GM08714 (cell line): ENCODE measurements around the gene CMTM6.
"Not testable (repeated sequence)": the region's sequence is repeated elsewhere in the genome, so short reads cannot be mapped to it uniquely, and the experiment has no call there.

Experiments used
- H3K4me3 ChIP-seq: fragments of 200-500 bp; sonication (Bioruptor generic); 2 replicates; pipeline ENCODE4 v1.5.1; 2014; ENCODE audit warnings: mild to moderate bottlenecking, low read length, inconsistent platforms
- ZNF274 ChIP-seq: IDR thresholded peaks from 2 replicates; pipeline ENCODE4 v1.6.1; 2012; ENCODE audit warnings: mild to moderate bottlenecking, low read depth, low read length

The CMTM6 gene

GRCh38 chr3:32447865-32448400 is 54.7 kb downstream of the CMTM6 start:
- no peak overlapping the region for H3K4me3 ChIP-seq
- TF ChIP-seq ZNF274 = no peak

- H3K4me3 ChIP-seq = no peak overlapping the region
- TF ChIP-seq ZNF274 = no peak
Measured at GRCh38 chr3:32443478-32443877, 59.2 kb downstream of the CMTM6 start.

GRCh38 chr3:32442766-32443165 is 59.9 kb downstream of the CMTM6 start:
- no peak overlapping the region for H3K4me3 ChIP-seq
- no peak for TF ChIP-seq ZNF274

- H3K4me3 ChIP-seq = no peak overlapping the region
- no peak for TF ChIP-seq ZNF274
Measured at GRCh38 chr3:32440611-32441350, 61.9 kb downstream of the CMTM6 start.

- H3K4me3 ChIP-seq = not testable (repeated sequence)
Measured at GRCh38 chr3:32439421-32439820, 63.2 kb downstream of the CMTM6 start.

- H3K4me3 ChIP-seq = no peak overlapping the region; the same call in 1 of the 2 replicates
- no peak for TF ChIP-seq ZNF274
Measured at GRCh38 chr3:32438596-32439344, 63.9 kb downstream of the CMTM6 start.

- no peak overlapping the region for H3K4me3 ChIP-seq
- TF ChIP-seq ZNF274 = no peak
Measured at GRCh38 chr3:32437896-32438295, 64.8 kb downstream of the CMTM6 start.

- no peak for TF ChIP-seq ZNF274
- H3K4me3 ChIP-seq = no peak overlapping the region; the same call in 1 of the 2 replicates
Measured at GRCh38 chr3:32436816-32437189, 65.8 kb downstream of the CMTM6 start.

GRCh38 chr3:32435911-32436815 is 66.5 kb downstream of the CMTM6 start:
- no peak overlapping the region; the same call in 1 of the 2 replicates for H3K4me3 ChIP-seq
- TF ChIP-seq ZNF274 = no peak

GRCh38 chr3:32434206-32434605 is 68.4 kb downstream of the CMTM6 start:
- no peak overlapping the region for H3K4me3 ChIP-seq
- no peak for TF ChIP-seq ZNF274

GRCh38 chr3:32432711-32433530 is 69.7 kb downstream of the CMTM6 start:
- TF ChIP-seq ZNF274 = no peak
- peak overlapping the region; percentile 40; the same call in 1 of the 2 replicates for H3K4me3 ChIP-seq

GRCh38 chr3:32432045-32432710 is 70.5 kb downstream of the CMTM6 start:
- H3K4me3 ChIP-seq = no peak overlapping the region; the same call in 1 of the 2 replicates
- no peak for TF ChIP-seq ZNF274

GRCh38 chr3:32431481-32431880 is 71.2 kb downstream of the CMTM6 start:
- no peak for TF ChIP-seq ZNF274
- no peak overlapping the region for H3K4me3 ChIP-seq
